OCI-LY3 (cell line): Measurements from ENCODE around the gene RPS6KB1.
"Not testable (repeated sequence)": the region's sequence is repeated elsewhere in the genome, so short reads cannot be mapped to it uniquely, and the experiment has no call there.

Experiments
- H2AFZ ChIP-seq: fragments of 200-600, 300-600 bp; shearing (Covaris generic); 2 replicates; pipeline ENCODE4 v1.6.0; 2014; ENCODE audit warnings: antibody characterized with exemption, low read depth, low read length
- H3K27ac ChIP-seq: fragments of 200-600, 300-600 bp; sonication (generic); 2 replicates; pipeline ENCODE4 v1.5.1; 2014; ENCODE audit warnings: mild to moderate bottlenecking, low read length, moderate library complexity, mixed read lengths
- H3K27me3 ChIP-seq: fragments of 200-600, 300-600 bp; sonication (generic); 2 replicates; pipeline ENCODE4 v1.6.1; 2014; ENCODE audit warnings: low read depth, low read length, mixed read lengths
- H3K36me3 ChIP-seq: fragments of 200-600, 300-600 bp; sonication (generic); replicated peaks from 2 replicates; pipeline ENCODE3; 2014; ENCODE audit warnings: low read depth, low read length, mixed read lengths
- H3K4me1 ChIP-seq: fragments of 300-600, 200-600 bp; sonication (generic); 2 replicates; pipeline ENCODE4 v1.6.1; 2014; ENCODE audit warnings: low read length, mixed read lengths
- H3K4me2 ChIP-seq: fragments of 200-600, 300-600 bp; sonication (generic); 2 replicates; pipeline ENCODE4 v1.6.1; 2014; ENCODE audit warnings: low read length, mixed read lengths
- H3K4me3 ChIP-seq: fragments of 300-600, 200-600 bp; sonication (generic); 2 replicates; pipeline ENCODE4 v1.5.1; 2014; ENCODE audit warnings: antibody characterized with exemption, mild to moderate bottlenecking, low read length, moderate library complexity
- H3K79me2 ChIP-seq: fragments of 300-600, 200-600 bp; shearing (Covaris generic); 2 replicates; pipeline ENCODE4 v1.6.1; 2014; ENCODE audit warnings: mild to moderate bottlenecking, low read length, mixed read lengths
- H3K9ac ChIP-seq: fragments of 300-600, 200-600 bp; shearing (Covaris generic); 2 replicates; pipeline ENCODE4 v1.6.0; 2014; ENCODE audit warnings: mild to moderate bottlenecking, low read length, moderate library complexity
- H3K9me3 ChIP-seq: fragments of 200-600, 300-600 bp; shearing (Covaris generic); 2 replicates; pipeline ENCODE4 v1.6.1; 2014; ENCODE audit warnings: low read length, mixed read lengths; ENCODE audit not compliant: insufficient read depth
- H4K20me1 ChIP-seq: fragments of 200-600, 300-600 bp; sonication (generic); 2 replicates; pipeline ENCODE4 v1.6.1; 2016; ENCODE audit warnings: low read length, mixed read lengths; ENCODE audit not compliant: insufficient read depth
- EZH2phosphoT487 ChIP-seq: fragments of 200-600 bp; shearing (Covaris generic); IDR thresholded peaks from 2 replicates; pipeline ENCODE4 v1.6.1; 2018; ENCODE audit warnings: antibody characterized with exemption, mixed run types, low read depth
- TF ChIP-seq, protein P1 (sequence below): fragments of 200-600, 300-600 bp; sonication (generic); IDR thresholded peaks from 2 replicates; pipeline ENCODE4 v1.5.1; 2014; ENCODE audit warnings: antibody characterized with exemption, low read length, low read depth

RPS6KB1 gene

DNA sequence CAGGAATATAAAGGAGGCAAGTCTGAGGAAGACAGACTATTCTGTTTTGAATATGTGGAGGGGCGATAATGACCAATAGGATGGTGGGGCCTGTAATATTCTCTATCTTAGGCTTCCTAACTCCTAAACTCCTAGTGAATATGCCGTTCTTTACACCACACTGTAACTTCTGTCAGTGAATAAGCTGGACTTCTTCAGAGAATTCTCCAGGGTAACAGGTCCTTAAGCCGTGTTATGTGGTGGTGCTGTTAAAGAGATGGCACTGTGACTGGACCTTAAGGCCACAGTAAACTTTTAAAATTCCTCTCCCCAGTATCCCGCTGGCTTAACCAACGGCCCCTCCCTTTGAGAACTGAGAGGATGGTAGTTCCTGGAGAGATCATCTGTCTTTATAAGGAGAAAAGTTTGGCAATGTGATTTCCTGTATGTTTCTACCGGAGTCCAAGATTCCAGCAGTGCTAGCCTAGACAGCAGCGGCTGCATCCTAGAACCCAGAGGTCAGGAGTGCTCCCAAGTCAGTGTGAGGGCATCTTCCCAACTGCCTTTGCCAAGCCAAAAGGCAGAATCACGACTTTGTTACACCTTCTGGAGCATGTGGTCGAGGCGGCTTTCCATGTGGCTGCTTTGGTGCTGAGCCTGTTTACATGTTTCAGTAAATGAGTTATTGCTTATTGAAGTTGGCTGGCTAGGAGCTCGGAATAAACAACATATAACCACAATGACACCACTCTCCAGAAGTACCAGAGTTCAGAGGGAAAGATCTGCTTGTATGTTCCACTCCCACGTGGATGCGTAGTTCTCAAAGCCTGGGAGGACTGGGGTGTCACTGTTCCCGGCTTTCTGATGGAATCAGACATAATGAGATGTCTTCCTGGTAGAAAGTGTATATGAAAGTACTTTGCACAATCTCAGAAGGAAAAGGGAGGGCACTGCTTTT, 41.2 kb upstream of the RPS6KB1 start:
- Histone ChIP-seq H3K9me3 (no peaks in the 10 kb centered on the region), H3K4me1 (peaks cover 53% of the 10 kb centered on the region), H3K36me3 (no peaks in the 10 kb centered on the region), H3K4me2 (no peak overlapping the region), H3K9ac (no peak overlapping the region), H3K27ac (no peak overlapping the region), H3K27me3 (no peaks in the 10 kb centered on the region), H4K20me1 (no peaks in the 10 kb centered on the region), H3K79me2 (no peaks in the 10 kb centered on the region), H2AFZ (no peak overlapping the region), H3K4me3 (no peak overlapping the region)
- TF ChIP-seq, protein P1, sequence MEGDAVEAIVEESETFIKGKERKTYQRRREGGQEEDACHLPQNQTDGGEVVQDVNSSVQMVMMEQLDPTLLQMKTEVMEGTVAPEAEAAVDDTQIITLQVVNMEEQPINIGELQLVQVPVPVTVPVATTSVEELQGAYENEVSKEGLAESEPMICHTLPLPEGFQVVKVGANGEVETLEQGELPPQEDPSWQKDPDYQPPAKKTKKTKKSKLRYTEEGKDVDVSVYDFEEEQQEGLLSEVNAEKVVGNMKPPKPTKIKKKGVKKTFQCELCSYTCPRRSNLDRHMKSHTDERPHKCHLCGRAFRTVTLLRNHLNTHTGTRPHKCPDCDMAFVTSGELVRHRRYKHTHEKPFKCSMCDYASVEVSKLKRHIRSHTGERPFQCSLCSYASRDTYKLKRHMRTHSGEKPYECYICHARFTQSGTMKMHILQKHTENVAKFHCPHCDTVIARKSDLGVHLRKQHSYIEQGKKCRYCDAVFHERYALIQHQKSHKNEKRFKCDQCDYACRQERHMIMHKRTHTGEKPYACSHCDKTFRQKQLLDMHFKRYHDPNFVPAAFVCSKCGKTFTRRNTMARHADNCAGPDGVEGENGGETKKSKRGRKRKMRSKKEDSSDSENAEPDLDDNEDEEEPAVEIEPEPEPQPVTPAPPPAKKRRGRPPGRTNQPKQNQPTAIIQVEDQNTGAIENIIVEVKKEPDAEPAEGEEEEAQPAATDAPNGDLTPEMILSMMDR, result no peak
- no peak for TF ChIP-seq EZH2phosphoT487

DNA sequence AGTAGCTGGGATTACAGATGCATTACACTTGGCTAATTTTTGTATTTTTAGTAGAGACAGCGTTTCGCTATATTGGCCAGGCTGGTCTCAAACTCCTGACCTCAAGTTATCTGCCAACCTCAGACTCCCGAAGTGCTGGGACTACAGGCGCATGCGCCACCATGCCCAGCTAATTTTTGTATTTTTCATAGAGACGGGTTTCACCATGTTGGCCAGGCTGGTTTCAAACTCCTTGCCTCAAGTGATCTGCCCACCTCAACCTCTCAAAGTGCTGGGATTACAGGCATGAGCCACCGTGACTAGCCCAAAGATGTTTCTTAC, 40.1 kb upstream of the RPS6KB1 start:
- Histone ChIP-seq H3K4me1 (peaks cover 42% of the 10 kb centered on the region), H2AFZ (peak overlapping the region; percentile 83; the same call in 1 of the 2 replicates), H3K27ac (peak overlapping the region; percentile 44), H3K9ac (peak overlapping the region; percentile 24; the same call in 1 of the 2 replicates), H3K4me3 (peak overlapping the region; percentile 55), H3K4me2 (peak overlapping the region; percentile 53)
- H3K27me3 ChIP-seq, H4K20me1 ChIP-seq, H3K9me3 ChIP-seq, H3K79me2 ChIP-seq, H3K36me3 ChIP-seq: not testable (repeated sequence)

DNA sequence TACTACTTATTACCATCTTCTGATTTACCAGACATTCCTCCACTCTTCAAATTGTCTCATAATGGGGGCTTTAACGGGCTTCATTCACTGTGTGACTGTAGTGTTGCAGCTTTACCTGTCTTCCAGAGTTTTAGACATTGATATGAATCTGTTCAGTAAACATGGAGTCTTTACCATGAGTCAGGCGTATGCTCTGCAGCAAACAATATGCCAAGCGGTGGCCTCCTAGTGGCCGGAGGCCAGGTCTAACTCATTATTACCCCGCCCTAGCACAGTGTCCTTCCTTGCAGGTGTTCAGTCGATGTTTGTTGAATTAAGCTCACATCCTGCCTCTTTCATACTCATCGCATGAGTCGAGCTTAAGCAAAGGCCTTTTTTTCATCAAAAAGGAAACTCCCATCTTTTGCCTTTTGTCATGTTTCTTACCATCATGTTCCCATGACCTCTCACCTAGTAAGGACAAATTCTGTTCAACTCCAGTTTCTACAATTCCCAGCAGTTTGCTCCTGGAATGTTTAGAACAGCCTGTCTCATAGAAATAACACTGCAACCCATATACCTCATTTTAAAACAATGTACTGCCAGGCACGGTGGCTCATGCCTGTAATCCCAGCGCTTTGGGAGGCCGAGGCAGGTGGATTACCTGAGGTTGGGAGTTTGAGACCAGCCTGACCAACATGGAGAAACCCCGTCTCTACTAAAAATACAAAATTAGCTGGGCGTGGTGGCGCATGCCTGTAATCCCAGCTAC, 39.6 kb upstream of the RPS6KB1 start:
- H3K27ac ChIP-seq, result peak overlapping the region; percentile 44
- peak overlapping the region; percentile 53 for H3K4me2 ChIP-seq

DNA sequence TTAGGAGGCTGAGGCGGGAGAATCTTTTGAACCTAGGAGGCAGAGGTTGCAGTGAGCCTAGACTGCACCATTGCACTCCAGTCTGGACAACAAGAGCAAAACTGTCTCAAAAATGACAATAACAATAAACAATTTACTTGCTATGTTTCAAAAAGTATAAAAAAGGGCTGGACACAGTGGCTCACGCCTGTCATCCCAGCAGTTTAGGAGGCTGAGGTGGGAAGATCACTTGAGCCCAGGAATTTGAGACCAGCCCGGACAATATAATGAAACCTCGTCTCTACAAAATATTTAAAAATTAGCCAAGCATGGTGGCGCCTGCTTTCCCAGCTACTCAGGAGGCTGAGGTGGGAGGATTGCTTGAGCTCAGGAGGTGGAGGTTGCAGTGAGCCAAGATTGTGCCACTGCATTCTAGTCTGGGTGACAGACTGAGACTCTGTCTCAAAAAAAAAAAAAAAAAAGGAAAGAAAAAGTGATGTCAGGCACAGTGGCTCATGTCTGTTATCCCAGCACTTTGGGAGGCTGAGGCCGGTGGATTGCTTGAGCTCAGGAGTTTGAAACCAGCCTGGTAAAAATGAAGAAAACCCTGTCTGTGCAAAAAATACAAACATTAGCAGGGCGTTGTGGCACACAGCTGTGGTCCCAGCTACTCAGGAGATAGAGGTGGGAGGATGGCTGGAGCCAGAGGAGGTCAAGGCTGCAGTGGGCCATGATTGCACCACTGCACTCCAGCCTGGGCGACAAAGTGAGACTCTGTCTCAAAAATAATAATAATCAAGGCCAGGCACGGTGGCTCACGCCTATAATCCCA, 38.8 kb upstream of the RPS6KB1 start:
- H3K27ac ChIP-seq, H3K4me2 ChIP-seq: not testable (repeated sequence)

More for the DNA sequence above, 39.6 kb upstream of the RPS6KB1 start:
- Histone ChIP-seq H2AFZ (peak overlapping the region; percentile 83; the same call in 1 of the 2 replicates), H3K36me3 (no peaks in the 10 kb centered on the region), H3K9me3 (no peaks in the 10 kb centered on the region), H3K79me2 (no peaks in the 10 kb centered on the region), H3K9ac (peak overlapping the region; percentile 24; the same call in 1 of the 2 replicates), H3K27me3 (no peaks in the 10 kb centered on the region), H3K4me1 (peaks cover 37% of the 10 kb centered on the region), H4K20me1 (no peaks in the 10 kb centered on the region), H3K4me3 (peak overlapping the region; percentile 55)
- TF ChIP-seq EZH2phosphoT487, result no peak
- TF ChIP-seq, protein P1, result peak; percentile 72

More for the DNA sequence above, 38.8 kb upstream of the RPS6KB1 start:
- H2AFZ ChIP-seq, H3K79me2 ChIP-seq, H3K9me3 ChIP-seq, H3K36me3 ChIP-seq, H3K9ac ChIP-seq, H3K27me3 ChIP-seq, H3K4me3 ChIP-seq, H4K20me1 ChIP-seq: not testable (repeated sequence)
- peaks cover 29% of the 10 kb centered on the region for H3K4me1 ChIP-seq
